Right lobe of liver (tissue), 6 donors: ENCODE measurements around the gene SLMAP. TPM values are rescaled to one million over a fixed set of nuclear protein-coding genes. Genes with fewer than 3 reads are reported as not detected.
A peak's percentile ranks its signal among the peaks of the same experiment; 100 is the strongest.

Source experiments
- ATAC-seq, 4 donors: fragments of 200-7000 bp; cut with Tn5 transposase; one replicate each; pipeline ENCODE4 v1.9.1; 2020; ENCODE audit warnings: mild to moderate bottlenecking in 4 of 4, moderate library complexity in 4 of 4
- DNase-seq, 3 donors: peaks; one replicate each; pipeline ENCODE4 v3.0.0-alpha.2; 2020
- H3K27ac ChIP-seq, 3 donors: fragments of 200-600 bp; one replicate each; pipeline ENCODE4 v1.8.0; 2022
- H3K27me3 ChIP-seq, 2 donors: fragments of 200-600 bp; one replicate each; pipeline ENCODE4 v1.8.0; 2022
- H3K36me3 ChIP-seq, 4 donors: fragments of 200-600 bp; sonication (generic) in 1 of 4; one replicate each; pipeline versions ENCODE4 v1.5.1 to v1.8.0; 2017 to 2022; ENCODE audit warnings: control low read depth in 1 of 4
- H3K4me1 ChIP-seq, 4 donors: fragments of 200-600 bp; sonication (generic) in 1 of 4; one replicate each; pipeline versions ENCODE4 v1.5.1 to v1.8.0; 2017 to 2022; ENCODE audit warnings: control low read depth in 1 of 4
- H3K4me3 ChIP-seq, 3 donors: fragments of 200-600 bp; one replicate each; pipeline ENCODE4 v1.8.0; 2022
- H3K9me3 ChIP-seq, 4 donors: fragments of 200-600 bp; sonication (generic) in 1 of 4; one replicate each; pipeline versions ENCODE4 v1.5.1 to v1.8.0; 2017 to 2022; ENCODE audit warnings: control low read depth in 1 of 4
- CTCF ChIP-seq, 4 donors: fragments of 200-600 bp in 3 of 4; fragments of 450-650 bp in 1 of 4; IDR thresholded peaks; one replicate each; pipeline versions ENCODE4 v1.5.1 to v1.8.0; 2016 to 2022; ENCODE audit warnings: antibody characterized with exemption in 4 of 4, mild to moderate bottlenecking in 2 of 4
- POLR2A ChIP-seq: fragments of 450-650 bp; IDR thresholded peaks from one replicate; pipeline ENCODE4 v1.6.1; 2017; ENCODE audit warnings: antibody characterized with exemption, mild to moderate bottlenecking
- WGBS: methylation state at CpG from one replicate; pipeline ENCODE4 v1.1.6; 2018; ENCODE audit warnings: low coverage, low lambda C conversion rate; ENCODE audit not compliant: insufficient coverage; ENCODE audit errors: missing lambda C conversion rate; 5-methylcytosine and 5-hydroxymethylcytosine counted together
- intact Hi-C, 2 donors: fragments of 100-400 bp; cut with DNase I; formaldehyde crosslinking; loops; one replicate each; pipeline versions ENCODE4 v1.11.2 to v1.14.1; 2022
- total RNA-seq, 6 experiments: library from RNA; depleted of rRNA in 2 of 6; stranded (reverse); fragments of >200 nt in 2 of 6; fragmentation: NEBNext Ultra II Directional in 3 of 6; extraction: Animal tissue kit (Norgen Biotek cat#: 25700) in 3 of 6; gene quantifications; one replicate each; pipeline versions ENCODE4 v1.1.0 to v1.2.4, GENCODE V29; 2016 to 2023
- donor health status: DM: no; HTN: yes; CAD: no.
- donor health status: DM: no; HTN: no; CAD: no.
- donor health status: DM: no; HTN: no; CAD: no.
- donor health status: DM: no; HTN: yes; CAD: no.
- donor health status: DM: no; HTN: yes; CAD: no.

Gene SLMAP
- total RNA-seq, 6 experiments from 2014 or later: 21.1 to 34.9 (median 25.1) TPM

- Histone ChIP-seq H3K4me1 (no peaks in the 10 kb centered on the region), H3K4me3 (no peak overlapping the region), H3K9me3 (no peaks in the 10 kb centered on the region), H3K27ac (no peak overlapping the region), H3K27me3 (no peaks in the 10 kb centered on the region), H3K36me3 (peaks cover 0 to 3% (median 0%) of the 10 kb centered on the region in 4 donors)
- peak in 2 of 4 donors; percentile 51 to 63 for ATAC-seq
- intact Hi-C loops: no loop called here
- TF ChIP-seq CTCF (IDR thresholded peaks at IDR 0.05) (no peak), POLR2A (no peak)
- DNase-seq: no peak
- 57% methylated on average over 1 of the region's 1 CpG for WGBS
These were observed 77.7 kb downstream of the SLMAP start for GRCh38 chr3:57833763-57834162.

GRCh38 chr3:57837686-57838085, 81.6 kb downstream of the SLMAP start:
- Histone ChIP-seq H3K9me3 (no peaks in the 10 kb centered on the region), H3K36me3 (no peaks in the 10 kb centered on the region), H3K4me3 (no peak overlapping the region), H3K27me3 (no peaks in the 10 kb centered on the region), H3K27ac (no peak overlapping the region), H3K4me1 (peaks cover 0 to 9% (median 0%) of the 10 kb centered on the region in 4 donors)
- WGBS: 92% methylated on average over 3 of the region's 3 CpGs
- no peak for ATAC-seq
- no peak for TF ChIP-seq POLR2A
- TF ChIP-seq CTCF (IDR thresholded peaks at IDR 0.05): no peak
- DNase-seq: no peak
- intact Hi-C loops: no loop called here

GRCh38 chr3:57838627-57839026, 82.5 kb downstream of the SLMAP start:
- DNase-seq (no peak), ATAC-seq (no peak)
- Histone ChIP-seq H3K36me3 (no peaks in the 10 kb centered on the region), H3K27ac (no peak overlapping the region), H3K4me3 (no peak overlapping the region), H3K27me3 (no peaks in the 10 kb centered on the region), H3K4me1 (peaks cover 0 to 9% (median 0%) of the 10 kb centered on the region in 4 donors), H3K9me3 (no peaks in the 10 kb centered on the region)
- intact Hi-C loops: no loop called here
- TF ChIP-seq POLR2A (no peak), CTCF (IDR thresholded peaks at IDR 0.05) (no peak)
- 100% methylated on average over 1 of the region's 3 CpGs for WGBS

- no peak for TF ChIP-seq POLR2A
- TF ChIP-seq CTCF (IDR thresholded peaks at IDR 0.05): no peak
- Histone ChIP-seq H3K27me3 (no peaks in the 10 kb centered on the region), H3K4me1 (peaks cover 0 to 9% (median 0%) of the 10 kb centered on the region in 4 donors), H3K9me3 (no peaks in the 10 kb centered on the region), H3K36me3 (no peaks in the 10 kb centered on the region), H3K27ac (no peak overlapping the region), H3K4me3 (no peak overlapping the region)
- 93% methylated on average over 1 of the region's 1 CpG for WGBS
- intact Hi-C loops: no loop called here
- ATAC-seq (no peak), DNase-seq (no peak)
These were observed 84.4 kb downstream of the SLMAP start for GRCh38 chr3:57840473-57840872.

- TF ChIP-seq CTCF (IDR thresholded peaks at IDR 0.05) (no peak), POLR2A (no peak)
- no peak for ATAC-seq
- DNase-seq: no peak
- Histone ChIP-seq H3K27ac (no peak overlapping the region), H3K36me3 (no peaks in the 10 kb centered on the region), H3K27me3 (no peaks in the 10 kb centered on the region), H3K4me1 (peaks cover 0 to 9% (median 1%) of the 10 kb centered on the region in 4 donors), H3K4me3 (no peak overlapping the region), H3K9me3 (no peaks in the 10 kb centered on the region)
- 54% methylated on average over 2 of the region's 2 CpGs for WGBS
- intact Hi-C loops: no loop called here
These were observed 85.7 kb downstream of the SLMAP start for GRCh38 chr3:57841818-57842217.
